ENCODE data around the gene NEK10. TPM values are rescaled to one million over a fixed set of nuclear protein-coding genes. Genes with fewer than 3 reads are reported as not detected.

Gene NEK10
- total and polyA plus RNA-seq, 3 donors from 2014 or later, result 29.5 to 83.2 (median 56.9) TPM

DNA sequence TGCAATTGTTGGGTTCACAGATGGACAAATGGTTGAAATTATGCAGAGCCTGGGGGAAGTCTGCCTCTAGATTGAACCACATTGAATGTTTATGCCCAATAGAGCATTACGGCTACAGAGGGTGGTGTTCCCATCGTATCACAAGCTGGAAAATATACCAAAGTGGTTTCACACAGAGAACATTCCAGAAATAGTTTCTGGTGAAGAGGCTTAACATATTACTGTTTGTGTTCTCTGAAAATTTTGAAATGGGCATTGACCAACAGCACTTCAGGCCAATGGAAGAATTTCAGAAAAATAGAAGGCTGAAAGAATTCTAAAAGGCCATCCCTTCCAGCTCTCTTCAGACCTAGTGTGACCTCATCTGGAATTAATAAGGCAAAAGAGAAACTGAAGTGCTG is 203.9 kb downstream of the NEK10 start:
- TF ChIP-seq POLR2A (IDR thresholded peaks at IDR 0.05), result no peak
- TF ChIP-seq, protein P1, sequence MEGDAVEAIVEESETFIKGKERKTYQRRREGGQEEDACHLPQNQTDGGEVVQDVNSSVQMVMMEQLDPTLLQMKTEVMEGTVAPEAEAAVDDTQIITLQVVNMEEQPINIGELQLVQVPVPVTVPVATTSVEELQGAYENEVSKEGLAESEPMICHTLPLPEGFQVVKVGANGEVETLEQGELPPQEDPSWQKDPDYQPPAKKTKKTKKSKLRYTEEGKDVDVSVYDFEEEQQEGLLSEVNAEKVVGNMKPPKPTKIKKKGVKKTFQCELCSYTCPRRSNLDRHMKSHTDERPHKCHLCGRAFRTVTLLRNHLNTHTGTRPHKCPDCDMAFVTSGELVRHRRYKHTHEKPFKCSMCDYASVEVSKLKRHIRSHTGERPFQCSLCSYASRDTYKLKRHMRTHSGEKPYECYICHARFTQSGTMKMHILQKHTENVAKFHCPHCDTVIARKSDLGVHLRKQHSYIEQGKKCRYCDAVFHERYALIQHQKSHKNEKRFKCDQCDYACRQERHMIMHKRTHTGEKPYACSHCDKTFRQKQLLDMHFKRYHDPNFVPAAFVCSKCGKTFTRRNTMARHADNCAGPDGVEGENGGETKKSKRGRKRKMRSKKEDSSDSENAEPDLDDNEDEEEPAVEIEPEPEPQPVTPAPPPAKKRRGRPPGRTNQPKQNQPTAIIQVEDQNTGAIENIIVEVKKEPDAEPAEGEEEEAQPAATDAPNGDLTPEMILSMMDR (IDR thresholded peaks at IDR 0.05), result no peak
- no peak overlapping the region for H3K4me3 ChIP-seq
- no peak for DNase-seq
- no peaks in the 10 kb centered on the region for H3K9me3 ChIP-seq
- no peaks in the 10 kb centered on the region for H3K4me1 ChIP-seq
- H3K27ac ChIP-seq, result no peak overlapping the region
- 72 to 87% methylated on average over 2 of the region's 2 CpGs for WGBS, 2 donors
- intact Hi-C loops (cut with DNase I; ENCODE audit: low total_unique reads), result no loop called here
- H3K36me3 ChIP-seq (ENCODE audit: low read depth, missing control alignments), result no peaks in the 10 kb centered on the region
- no peaks in the 10 kb centered on the region for H3K27me3 ChIP-seq

DNA sequence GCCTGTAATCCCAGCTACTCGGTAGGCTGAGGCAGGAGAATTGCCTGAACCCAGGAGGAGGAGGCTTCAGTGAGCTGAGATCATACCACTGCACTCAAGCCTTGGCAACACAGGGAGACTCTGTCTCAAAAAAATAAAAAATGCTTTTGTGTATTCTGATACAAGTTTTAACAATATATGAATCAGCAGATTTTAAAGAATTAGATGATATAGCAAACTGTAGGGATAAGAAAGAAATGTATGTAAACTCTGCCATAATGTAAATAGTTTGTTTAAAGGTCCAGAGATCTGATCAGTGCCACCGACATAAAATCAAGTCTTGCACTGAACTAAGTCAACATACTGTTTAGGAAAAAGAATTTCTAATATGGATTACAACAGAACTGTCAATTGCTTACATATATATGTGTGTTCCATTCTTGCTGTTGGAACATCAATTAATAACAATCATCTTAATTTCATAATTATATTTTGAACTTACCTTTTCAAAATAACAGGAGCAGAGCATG is 208.3 kb downstream of the NEK10 start:
- H3K27ac ChIP-seq, result no peak overlapping the region
- intact Hi-C loops (cut with DNase I; ENCODE audit: low total_unique reads), result no loop called here
- 84 to 93% methylated on average over 2 of the region's 2 CpGs for WGBS, 2 donors
- no peaks in the 10 kb centered on the region for H3K36me3 ChIP-seq (ENCODE audit: low read depth, missing control alignments)
- H3K4me1 ChIP-seq, result no peaks in the 10 kb centered on the region
- H3K27me3 ChIP-seq, result no peaks in the 10 kb centered on the region
- H3K9me3 ChIP-seq, result no peaks in the 10 kb centered on the region
- no peak for TF ChIP-seq POLR2A (IDR thresholded peaks at IDR 0.05)
- TF ChIP-seq, protein P1 (IDR thresholded peaks at IDR 0.05), result no peak
- no peak overlapping the region for H3K4me3 ChIP-seq
- DNase-seq, result no peak

DNA sequence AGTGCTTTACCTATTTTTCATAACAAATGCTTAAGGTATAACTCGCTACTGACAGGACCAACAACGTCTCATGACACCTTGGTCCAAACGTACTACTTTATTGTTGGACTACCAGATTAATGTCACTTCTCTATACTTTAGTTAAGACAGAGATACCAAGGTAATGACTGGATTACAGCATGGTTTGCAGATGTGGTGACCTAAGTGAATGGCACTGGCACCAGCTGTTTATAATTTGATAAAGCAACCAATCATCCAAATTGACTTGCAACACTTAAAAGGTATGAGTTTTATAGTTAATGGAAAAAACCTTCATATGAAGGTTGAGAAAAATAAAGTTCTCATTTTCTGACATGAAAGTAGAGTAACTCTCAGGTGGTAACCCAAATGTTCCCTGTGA is 209.0 kb downstream of the NEK10 start:
- no peak overlapping the region for H3K27ac ChIP-seq
- no peaks in the 10 kb centered on the region for H3K9me3 ChIP-seq
- TF ChIP-seq POLR2A (IDR thresholded peaks at IDR 0.05), result no peak
- TF ChIP-seq, protein P1 (IDR thresholded peaks at IDR 0.05), result no peak
- H3K27me3 ChIP-seq, result no peaks in the 10 kb centered on the region
- no peaks in the 10 kb centered on the region for H3K36me3 ChIP-seq (ENCODE audit: low read depth, missing control alignments)
- 85 to 95% methylated on average over 3 of the region's 3 CpGs for WGBS, 2 donors
- intact Hi-C loops (cut with DNase I; ENCODE audit: low total_unique reads), result no loop called here
- H3K4me1 ChIP-seq, result no peaks in the 10 kb centered on the region
- H3K4me3 ChIP-seq, result no peak overlapping the region
- DNase-seq, result no peak

DNA sequence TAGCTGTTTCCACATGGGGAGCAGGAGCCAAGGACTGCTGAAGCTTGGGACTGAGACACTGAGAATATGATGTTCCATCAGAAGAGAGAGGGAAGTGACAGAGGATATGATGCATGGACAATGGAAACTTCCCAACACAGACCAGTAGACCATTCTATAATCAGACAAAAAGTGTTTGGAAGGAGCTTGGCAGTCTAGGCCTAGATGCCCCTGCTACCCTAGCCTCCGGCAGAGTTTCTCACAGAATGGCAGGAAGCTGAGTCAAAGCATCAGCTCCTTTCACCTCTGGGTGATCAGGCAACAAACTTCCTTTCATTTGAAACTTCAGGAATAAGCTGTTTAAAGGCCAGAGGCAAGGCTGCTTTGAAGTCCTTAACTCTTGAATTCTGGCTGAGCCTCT is 222.0 kb downstream of the NEK10 start:
- intact Hi-C loops (cut with DNase I; ENCODE audit: low total_unique reads), result no loop called here
- 89 to 94% methylated on average over 1 of the region's 1 CpG for WGBS, 2 donors
- TF ChIP-seq, protein P1 (IDR thresholded peaks at IDR 0.05), result no peak
- no peak for TF ChIP-seq POLR2A (IDR thresholded peaks at IDR 0.05)
- no peaks in the 10 kb centered on the region for H3K36me3 ChIP-seq (ENCODE audit: low read depth, missing control alignments)
- no peaks in the 10 kb centered on the region for H3K4me1 ChIP-seq
- H3K9me3 ChIP-seq, result no peaks in the 10 kb centered on the region
- H3K27me3 ChIP-seq, result no peaks in the 10 kb centered on the region
- no peak overlapping the region for H3K27ac ChIP-seq
- DNase-seq, result no peak
- H3K4me3 ChIP-seq, result no peak overlapping the region

DNA sequence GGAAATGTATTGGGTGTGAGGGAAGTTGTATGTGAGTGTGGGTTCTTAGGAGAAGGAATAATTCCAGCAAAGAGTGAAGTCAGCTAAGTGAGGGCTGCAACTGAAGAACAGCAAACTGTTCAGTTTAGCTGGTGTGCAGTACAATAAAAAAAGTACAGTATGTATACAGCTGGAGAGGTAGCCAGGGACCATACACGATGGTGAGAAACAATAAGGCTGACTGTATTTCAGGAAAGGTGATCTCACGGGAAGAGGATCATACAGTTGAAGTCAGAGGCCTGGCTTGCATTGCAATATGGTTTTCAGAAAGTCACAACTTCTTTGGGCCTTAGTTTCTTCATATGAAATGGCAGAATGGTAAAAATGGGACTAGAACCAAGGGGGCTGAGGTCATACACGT is 222.4 kb downstream of the NEK10 start:
- TF ChIP-seq, protein P1 (IDR thresholded peaks at IDR 0.05), result no peak
- TF ChIP-seq POLR2A (IDR thresholded peaks at IDR 0.05), result no peak
- Histone ChIP-seq H3K36me3 (ENCODE audit: low read depth, missing control alignments) (no peaks in the 10 kb centered on the region), H3K27ac (no peak overlapping the region), H3K27me3 (no peaks in the 10 kb centered on the region), H3K4me3 (no peak overlapping the region), H3K4me1 (no peaks in the 10 kb centered on the region), H3K9me3 (no peaks in the 10 kb centered on the region)
- intact Hi-C loops (cut with DNase I; ENCODE audit: low total_unique reads), result no loop called here
- no peak for DNase-seq
- WGBS, 2 donors, result 79 to 80% methylated on average over 3 of the region's 3 CpGs
